NOMO-1 treated with DMSO at 0.1 percent for 48 hours (cell line): ENCODE results near the gene H19.

ENCODE experiments used
- DNase-seq: peaks from one replicate; lab custom pipeline; 2025; ENCODE audit not compliant: unreplicated experiment; lab: John Stamatoyannopoulos, UW

Gene H19

GRCh38 chr11:1997755-1998154, at the start of gene H19:
Gene H19 (minus strand): TSS chr11:1997842.
- DNase-seq: no peak

GRCh38 chr11:2041963-2042362, 44.3 kb upstream of the H19 start:
- DNase-seq: no peak

- no peak for DNase-seq
These were observed 43.5 kb upstream of the H19 start for GRCh38 chr11:2041153-2041552.

- no peak for DNase-seq
These were observed 41.6 kb upstream of the H19 start for GRCh38 chr11:2039198-2039759.

GRCh38 chr11:2036863-2037486, 39.3 kb upstream of the H19 start:
- DNase-seq: no peak

- no peak for DNase-seq
These were observed 37.7 kb upstream of the H19 start for GRCh38 chr11:2035382-2035781.

- no peak for DNase-seq
These were observed 33.4 kb upstream of the H19 start for GRCh38 chr11:2031058-2031457.

- no peak for DNase-seq
These were observed 30.1 kb upstream of the H19 start for GRCh38 chr11:2027708-2028107.

- DNase-seq: no peak
These were observed 17.4 kb upstream of the H19 start for GRCh38 chr11:2015025-2015424.

- DNase-seq: no peak
These were observed 14.8 kb upstream of the H19 start for GRCh38 chr11:2012440-2012839.

- DNase-seq: no peak
These were observed 6.8 kb upstream of the H19 start for GRCh38 chr11:2004466-2004865.

- no peak for DNase-seq
These were observed 5.2 kb upstream of the H19 start for GRCh38 chr11:2002807-2003206.

GRCh38 chr11:2002042-2002776, 4.6 kb upstream of the H19 start:
- DNase-seq: no peak

- DNase-seq: no peak
These were observed 1.2 kb upstream of the H19 start for GRCh38 chr11:1998861-1999260.

GRCh38 chr11:1998290-1998689, 648 bp upstream of the H19 start:
- DNase-seq: no peak

GRCh38 chr11:1994121-1994520, 3.5 kb downstream of the H19 start:
- DNase-seq: no peak

GRCh38 chr11:1992111-1992510, 5.5 kb downstream of the H19 start:
- DNase-seq: no peak

GRCh38 chr11:1990872-1991578, 6.6 kb downstream of the H19 start:
- DNase-seq: no peak

GRCh38 chr11:1989953-1990352, 7.7 kb downstream of the H19 start:
- DNase-seq: no peak

GRCh38 chr11:1988667-1989317, 8.8 kb downstream of the H19 start:
- no peak for DNase-seq

- DNase-seq: no peak
These were observed 9.5 kb downstream of the H19 start for GRCh38 chr11:1988174-1988573.
